Mesothelial cell of epicardium (in vitro differentiated cells): ENCODE results near the gene ETS2. TPM values are rescaled to one million over a fixed set of nuclear protein-coding genes. Genes with fewer than 3 reads are reported as not detected.

ENCODE experiments used
- DNase-seq, 2 experiments: peaks; one replicate each; pipeline ENCODE4 v3.0.0; 2021; ENCODE audit warnings: low spot score in 2 of 2; ENCODE audit not compliant: unreplicated experiment in 2 of 2
- H3K27ac Mint-ChIP-seq: 2 replicates; pipeline ENCODE4 v1.8.0; 2021; ENCODE audit warnings: mixed read lengths
- H3K27me3 Mint-ChIP-seq: 2 replicates; pipeline ENCODE4 v1.8.0; 2021; ENCODE audit warnings: low read depth, mixed read lengths
- H3K36me3 Mint-ChIP-seq: 2 replicates; pipeline ENCODE4 v1.8.0; 2021; ENCODE audit warnings: mixed read lengths
- H3K4me1 Mint-ChIP-seq: 2 replicates; pipeline ENCODE4 v1.8.0; 2021; ENCODE audit warnings: mixed read lengths
- H3K4me3 Mint-ChIP-seq: 2 replicates; pipeline ENCODE4 v1.8.0; 2021; ENCODE audit warnings: mild to moderate bottlenecking, moderate library complexity, mixed read lengths
- H3K9me3 Mint-ChIP-seq: 2 replicates; pipeline ENCODE4 v1.8.0; 2021; ENCODE audit warnings: mixed read lengths
- total RNA-seq: library from RNA; stranded (reverse); gene quantifications from 3 replicates; pipeline ENCODE4 v1.2.1, GENCODE V29; 2021
- TF ChIP-seq, protein P1 (sequence below): fragments of 200-600 bp; sonication (generic); IDR thresholded peaks from one replicate; pipeline ENCODE4 v1.5.0; 2021; ENCODE audit warnings: antibody characterized with exemption; ENCODE audit not compliant: unreplicated experiment

Gene ETS2
- total RNA-seq, 1 donor from 2014 or later: 30.5 TPM

DNA sequence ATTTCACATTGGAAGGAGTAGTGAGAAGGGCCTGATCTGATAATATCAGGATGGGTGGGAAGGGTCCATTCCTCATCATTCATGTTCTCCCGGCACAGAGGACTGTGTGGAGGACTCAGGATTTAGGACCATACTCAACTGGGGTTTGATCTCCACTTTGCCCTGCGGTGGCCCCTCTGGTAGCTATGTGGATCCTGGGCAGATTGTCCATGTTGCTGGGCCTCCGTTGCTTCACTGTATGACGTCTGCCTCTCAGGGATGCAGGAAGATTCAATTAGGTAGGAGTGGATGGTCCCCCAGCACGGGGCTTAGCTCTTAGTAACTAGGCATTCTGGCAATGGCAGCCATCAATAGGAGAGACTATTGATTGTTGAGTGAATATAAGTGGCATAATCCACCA lies 2.3 kb downstream of the ETS2 start:
- DNase-seq: no peak
- TF ChIP-seq, protein P1, sequence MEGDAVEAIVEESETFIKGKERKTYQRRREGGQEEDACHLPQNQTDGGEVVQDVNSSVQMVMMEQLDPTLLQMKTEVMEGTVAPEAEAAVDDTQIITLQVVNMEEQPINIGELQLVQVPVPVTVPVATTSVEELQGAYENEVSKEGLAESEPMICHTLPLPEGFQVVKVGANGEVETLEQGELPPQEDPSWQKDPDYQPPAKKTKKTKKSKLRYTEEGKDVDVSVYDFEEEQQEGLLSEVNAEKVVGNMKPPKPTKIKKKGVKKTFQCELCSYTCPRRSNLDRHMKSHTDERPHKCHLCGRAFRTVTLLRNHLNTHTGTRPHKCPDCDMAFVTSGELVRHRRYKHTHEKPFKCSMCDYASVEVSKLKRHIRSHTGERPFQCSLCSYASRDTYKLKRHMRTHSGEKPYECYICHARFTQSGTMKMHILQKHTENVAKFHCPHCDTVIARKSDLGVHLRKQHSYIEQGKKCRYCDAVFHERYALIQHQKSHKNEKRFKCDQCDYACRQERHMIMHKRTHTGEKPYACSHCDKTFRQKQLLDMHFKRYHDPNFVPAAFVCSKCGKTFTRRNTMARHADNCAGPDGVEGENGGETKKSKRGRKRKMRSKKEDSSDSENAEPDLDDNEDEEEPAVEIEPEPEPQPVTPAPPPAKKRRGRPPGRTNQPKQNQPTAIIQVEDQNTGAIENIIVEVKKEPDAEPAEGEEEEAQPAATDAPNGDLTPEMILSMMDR: no peak
- no peaks in the 10 kb centered on the region for H3K9me3 Mint-ChIP-seq
- H3K4me3 Mint-ChIP-seq: peak overlapping the region; percentile 87
- peak overlapping the region; percentile 53 for H3K27ac Mint-ChIP-seq
- H3K36me3 Mint-ChIP-seq: peaks cover 18% of the 10 kb centered on the region
- peaks cover 44% of the 10 kb centered on the region for H3K4me1 Mint-ChIP-seq
- no peaks in the 10 kb centered on the region for H3K27me3 Mint-ChIP-seq

DNA sequence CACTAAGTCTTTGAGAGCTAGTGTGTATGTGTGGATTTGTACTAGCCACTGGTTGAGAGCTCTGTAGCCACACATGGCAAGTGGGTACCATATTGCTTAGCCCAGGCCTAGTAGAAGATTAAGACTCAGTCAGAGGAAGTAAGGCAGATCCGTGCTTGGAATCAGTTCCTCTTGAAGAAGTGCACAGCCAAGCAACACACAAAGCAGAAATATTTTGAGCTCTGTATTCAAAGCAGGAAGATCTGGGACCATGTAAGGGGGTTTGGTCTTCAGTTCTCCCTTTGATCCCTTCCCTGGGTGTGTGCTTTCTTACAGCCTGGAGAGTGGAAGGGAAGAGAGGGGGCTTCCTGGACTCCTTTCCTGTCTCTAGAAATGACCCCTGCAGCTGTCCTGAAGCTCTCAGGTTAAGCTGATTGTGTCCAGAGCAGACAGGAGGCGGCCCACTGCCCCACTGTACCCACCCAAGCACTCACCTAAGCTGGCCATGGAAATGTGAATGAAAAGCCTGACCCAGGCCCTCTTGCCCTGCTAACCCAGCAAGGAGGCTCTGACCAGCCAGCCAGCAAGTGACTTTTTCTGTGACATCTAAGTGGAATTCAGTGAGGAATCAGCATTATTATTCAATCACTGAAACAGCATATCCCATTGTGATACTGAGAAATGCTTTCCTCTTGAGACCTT lies 3.6 kb downstream of the ETS2 start:
- H3K4me1 Mint-ChIP-seq: peaks cover 42% of the 10 kb centered on the region

DNA sequence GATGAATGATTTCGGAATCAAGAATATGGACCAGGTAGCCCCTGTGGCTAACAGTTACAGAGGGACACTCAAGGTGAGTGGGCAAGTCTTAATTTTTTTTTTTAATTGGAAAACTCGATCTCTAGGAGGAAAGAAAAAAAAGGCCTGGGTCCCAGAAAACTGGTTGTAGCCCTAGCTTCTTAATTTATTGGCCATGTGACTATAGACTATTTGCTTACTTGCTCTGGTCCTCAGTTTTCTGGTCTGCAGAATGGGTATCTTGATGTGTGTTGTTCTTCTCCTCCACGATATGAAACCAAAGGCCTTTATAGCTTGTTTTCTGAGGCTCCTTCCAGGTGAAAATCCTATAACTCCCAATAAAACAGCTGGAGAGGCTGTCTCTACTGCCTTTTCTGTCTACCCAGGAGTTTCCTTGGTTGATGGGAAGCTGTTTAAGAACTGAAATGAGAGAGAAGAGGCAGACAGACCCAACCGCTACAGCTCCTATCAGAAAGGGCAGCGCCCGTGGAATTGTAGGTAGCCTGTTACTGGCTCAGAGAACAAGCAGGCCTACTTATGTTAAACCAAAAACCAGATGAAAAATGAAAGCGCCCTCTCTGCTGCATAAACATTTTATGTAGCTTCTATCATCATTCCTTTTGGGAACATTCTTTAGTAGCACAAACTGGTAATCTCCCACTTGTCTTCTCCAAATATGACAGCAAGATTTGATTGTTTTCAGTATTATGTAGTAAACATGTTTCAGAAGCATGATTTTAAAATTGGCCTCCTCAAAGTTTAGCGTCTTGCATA lies 4.5 kb downstream of the ETS2 start:
- Mint-ChIP-seq H3K9me3 (no peaks in the 10 kb centered on the region), H3K4me1 (peaks cover 37% of the 10 kb centered on the region), H3K27me3 (no peaks in the 10 kb centered on the region), H3K27ac (peak overlapping the region; percentile 15), H3K4me3 (no peak overlapping the region), H3K36me3 (peaks cover 34% of the 10 kb centered on the region)
- TF ChIP-seq, protein P1: no peak
- no peak for DNase-seq

More for the DNA sequence above, 3.6 kb downstream of the ETS2 start:
- Mint-ChIP-seq H3K36me3 (peaks cover 25% of the 10 kb centered on the region), H3K27me3 (no peaks in the 10 kb centered on the region), H3K9me3 (no peaks in the 10 kb centered on the region), H3K27ac (no peak overlapping the region), H3K4me3 (no peak overlapping the region)
- TF ChIP-seq, protein P1: no peak
- no peak for DNase-seq

DNA sequence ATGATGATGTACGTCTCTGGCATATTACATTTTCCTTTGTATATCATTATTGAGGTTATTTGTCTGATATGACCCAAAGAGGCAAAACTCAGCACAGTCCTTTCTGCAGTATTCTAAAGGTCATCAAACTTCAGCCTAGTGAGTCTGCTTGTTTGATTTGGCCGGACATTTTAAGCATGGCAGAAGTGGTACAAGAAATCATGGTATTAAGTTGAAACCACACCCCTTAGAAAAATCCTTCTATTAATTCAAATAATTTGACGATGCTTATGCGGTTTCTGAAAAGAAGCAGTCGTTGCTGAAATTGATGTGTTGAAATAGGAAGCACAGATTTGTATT lies 5.1 kb downstream of the ETS2 start:
- no peaks in the 10 kb centered on the region for H3K27me3 Mint-ChIP-seq
- H3K4me3 Mint-ChIP-seq: no peak overlapping the region
- peaks cover 37% of the 10 kb centered on the region for H3K36me3 Mint-ChIP-seq
- peaks cover 37% of the 10 kb centered on the region for H3K4me1 Mint-ChIP-seq
- no peaks in the 10 kb centered on the region for H3K9me3 Mint-ChIP-seq
- DNase-seq: no peak
- TF ChIP-seq, protein P1: no peak
- H3K27ac Mint-ChIP-seq: no peak overlapping the region

DNA sequence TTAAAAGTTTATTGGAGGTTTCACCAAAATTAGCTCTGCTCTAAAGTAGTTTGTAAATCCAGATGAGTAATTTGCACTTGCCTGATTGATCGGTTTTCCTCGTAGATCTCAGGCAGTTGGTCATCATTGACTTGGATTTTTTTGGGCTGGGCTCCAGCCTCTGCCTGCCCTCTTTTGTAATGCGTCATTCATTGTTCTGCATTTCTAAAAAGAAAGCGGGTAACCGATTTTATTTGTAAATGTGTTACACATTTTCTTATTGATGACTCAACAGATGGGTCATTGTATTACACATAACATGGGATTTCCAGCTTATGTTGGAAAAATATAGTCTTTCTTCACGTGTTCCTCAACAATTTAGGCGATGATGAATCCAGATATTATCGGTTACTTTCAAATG lies 5.5 kb downstream of the ETS2 start:
- Mint-ChIP-seq H3K4me1 (peaks cover 37% of the 10 kb centered on the region), H3K9me3 (no peaks in the 10 kb centered on the region), H3K4me3 (no peak overlapping the region), H3K36me3 (peaks cover 38% of the 10 kb centered on the region), H3K27ac (no peak overlapping the region), H3K27me3 (no peaks in the 10 kb centered on the region)
- TF ChIP-seq, protein P1: no peak
- DNase-seq: no peak
